HG02885 (cell line): ENCODE results near the gene RASGRP2.

Experiments used
- ATAC-seq: cut with Tn5 transposase; IDR thresholded peaks from one replicate; pipeline ENCODE4 v1.9.1; 2021; ENCODE audit warnings: mild to moderate bottlenecking; ENCODE audit not compliant: unreplicated experiment, poor library complexity

RASGRP2 gene

DNA sequence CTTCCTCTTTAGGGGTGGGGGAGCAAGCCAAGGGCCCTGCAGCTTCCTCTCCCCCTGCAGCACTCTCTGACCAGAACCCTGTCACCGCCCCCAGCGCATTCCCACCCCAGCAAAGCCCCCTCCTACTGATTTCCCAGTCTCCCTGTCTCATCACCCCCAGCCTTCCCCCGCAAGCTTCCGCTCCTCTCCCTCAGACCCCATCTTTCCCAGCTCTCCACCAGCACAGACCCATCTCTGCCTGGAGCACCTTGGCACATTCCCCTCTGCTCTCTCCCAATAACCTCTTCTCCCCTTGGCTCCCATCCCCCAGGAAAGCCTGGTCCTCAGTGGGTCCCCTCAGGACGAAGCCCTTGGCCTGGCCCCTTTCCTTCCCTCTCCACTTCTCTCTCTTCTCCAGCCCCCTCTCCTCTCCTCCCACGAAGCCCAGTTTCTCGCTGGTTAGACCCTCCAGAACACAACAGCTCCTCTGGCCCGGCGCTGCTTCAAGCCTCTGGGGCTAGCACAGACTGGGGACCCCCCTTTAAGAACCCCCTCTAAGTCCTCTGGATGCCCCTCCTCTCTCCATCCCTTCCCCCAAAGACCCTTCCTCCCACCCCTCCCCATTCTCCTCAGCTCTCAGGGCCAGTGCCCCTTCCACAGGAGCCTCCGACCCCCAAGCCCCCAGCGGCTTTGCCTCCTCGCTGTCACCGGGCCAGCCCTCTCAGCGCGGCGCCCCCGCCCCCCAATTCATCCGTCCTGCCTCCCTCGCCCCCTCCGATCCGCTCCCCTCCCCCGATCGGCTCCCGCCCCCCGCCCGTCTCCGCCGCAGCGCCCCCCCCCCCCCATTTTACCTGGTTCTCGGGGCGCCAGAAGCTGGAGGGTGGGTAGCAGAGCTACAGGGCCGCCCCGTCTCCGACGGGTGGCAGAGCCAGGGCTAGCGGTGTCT lies 21.5 kb downstream of the RASGRP2 start:
- no peak for ATAC-seq

DNA sequence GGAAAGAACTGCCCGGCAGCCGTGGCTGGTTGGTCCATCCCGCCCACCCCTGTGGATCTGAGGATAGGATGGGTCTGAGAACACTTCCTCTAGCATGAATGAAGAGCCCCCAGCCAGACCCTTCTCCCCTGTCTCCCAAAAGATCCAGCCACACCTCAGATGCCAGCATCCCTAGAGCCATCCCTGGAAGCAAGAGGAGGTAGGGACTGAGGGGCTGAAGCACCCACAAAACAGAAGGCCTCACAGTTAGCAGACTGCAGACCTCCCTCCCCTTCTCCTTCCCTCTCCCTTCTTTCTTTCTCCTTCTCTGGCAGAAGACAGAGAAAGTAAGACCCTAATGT lies 22.6 kb downstream of the RASGRP2 start:
- no peak for ATAC-seq

DNA sequence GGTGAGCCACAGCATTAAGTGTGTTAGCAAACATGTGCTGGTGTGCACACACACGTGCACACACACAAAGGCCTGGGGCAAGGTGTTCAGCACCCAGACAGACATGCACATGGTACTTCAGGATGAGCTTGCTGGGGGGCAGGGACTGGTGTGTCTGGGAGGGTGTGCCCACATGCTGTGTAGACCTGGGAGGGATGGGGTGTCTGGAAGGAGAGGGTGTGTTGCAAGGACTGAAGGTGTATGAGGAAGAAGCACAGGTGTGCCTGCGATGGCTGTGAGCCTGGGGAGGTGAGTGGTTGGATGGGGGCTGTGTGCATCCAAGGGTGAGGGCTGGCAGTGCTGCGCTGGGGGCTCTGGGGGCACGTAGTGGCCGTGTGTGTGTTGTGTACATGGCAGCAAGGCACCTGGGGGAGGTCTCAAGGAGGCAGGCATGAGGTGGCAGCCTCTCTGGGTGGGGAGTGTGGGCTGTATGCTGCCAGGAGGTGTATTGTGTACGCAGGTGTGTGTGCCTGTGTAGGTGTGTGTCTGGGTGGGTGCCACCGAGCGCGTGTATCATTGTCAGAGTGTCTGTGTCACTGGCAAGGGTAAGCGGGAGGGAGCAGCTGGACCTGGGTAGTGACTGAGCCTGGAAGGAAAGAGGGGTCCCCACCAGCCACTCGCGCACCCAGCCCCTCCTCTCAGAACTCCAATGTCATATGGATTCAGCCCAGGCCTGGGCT lies 23.1 kb downstream of the RASGRP2 start:
- ATAC-seq: no peak

DNA sequence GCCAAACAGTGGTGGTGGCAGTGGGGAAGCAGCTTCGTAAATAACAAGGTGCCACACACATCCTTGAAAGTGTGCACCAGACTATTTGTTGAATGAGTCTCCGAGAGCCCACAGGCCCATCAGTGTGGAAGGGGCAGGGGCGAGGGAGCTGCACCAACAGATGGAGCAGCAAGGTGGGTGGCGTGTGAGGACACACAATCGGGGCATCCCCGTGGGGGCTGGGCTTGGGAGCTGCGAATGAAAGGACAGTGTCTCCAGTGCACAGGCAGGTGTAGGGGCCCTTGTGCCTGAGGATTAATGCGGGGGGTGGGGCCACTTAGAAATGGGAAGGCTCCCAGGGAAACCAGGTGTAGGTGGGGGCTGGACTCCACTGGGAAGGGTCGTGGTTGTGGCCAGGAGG lies 23.8 kb downstream of the RASGRP2 start:
- no peak for ATAC-seq

DNA sequence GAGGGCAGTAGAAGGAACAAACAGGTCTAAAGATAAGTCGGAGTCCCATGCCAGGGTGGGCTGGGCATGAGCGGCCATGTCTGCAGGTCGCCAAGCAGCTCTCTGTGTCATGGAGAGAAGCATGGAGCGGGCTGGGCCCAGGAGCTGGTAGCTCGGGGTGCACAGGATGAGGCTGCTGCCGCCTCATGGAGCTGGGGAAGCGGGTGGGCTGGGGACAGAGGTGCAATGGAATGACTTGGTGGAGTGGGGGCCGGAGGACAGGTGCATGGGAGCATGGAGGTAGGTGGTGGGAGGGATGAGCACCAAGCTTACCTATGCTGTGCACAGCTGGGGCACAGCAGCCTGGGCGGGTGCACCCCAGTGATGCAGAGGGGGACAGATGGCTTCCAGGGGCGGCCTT lies 24.5 kb downstream of the RASGRP2 start:
- ATAC-seq: no peak

DNA sequence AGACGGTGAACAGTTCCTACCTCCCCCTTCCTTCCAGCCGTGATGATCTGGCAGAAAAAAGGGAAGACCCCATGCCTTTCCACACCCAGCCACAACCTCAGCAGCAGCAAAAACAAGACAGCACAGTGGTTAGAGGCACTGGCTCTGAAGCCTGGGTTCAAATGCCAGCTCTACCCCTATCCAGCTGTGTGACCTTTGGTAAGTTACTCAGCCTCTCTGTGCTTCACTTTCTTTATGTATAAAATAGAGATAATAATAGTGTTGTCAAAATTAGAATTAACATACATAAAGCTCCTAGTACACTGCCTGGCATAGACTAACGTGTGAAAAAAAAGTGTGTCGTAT lies 25.2 kb downstream of the RASGRP2 start:
- ATAC-seq: no peak

DNA sequence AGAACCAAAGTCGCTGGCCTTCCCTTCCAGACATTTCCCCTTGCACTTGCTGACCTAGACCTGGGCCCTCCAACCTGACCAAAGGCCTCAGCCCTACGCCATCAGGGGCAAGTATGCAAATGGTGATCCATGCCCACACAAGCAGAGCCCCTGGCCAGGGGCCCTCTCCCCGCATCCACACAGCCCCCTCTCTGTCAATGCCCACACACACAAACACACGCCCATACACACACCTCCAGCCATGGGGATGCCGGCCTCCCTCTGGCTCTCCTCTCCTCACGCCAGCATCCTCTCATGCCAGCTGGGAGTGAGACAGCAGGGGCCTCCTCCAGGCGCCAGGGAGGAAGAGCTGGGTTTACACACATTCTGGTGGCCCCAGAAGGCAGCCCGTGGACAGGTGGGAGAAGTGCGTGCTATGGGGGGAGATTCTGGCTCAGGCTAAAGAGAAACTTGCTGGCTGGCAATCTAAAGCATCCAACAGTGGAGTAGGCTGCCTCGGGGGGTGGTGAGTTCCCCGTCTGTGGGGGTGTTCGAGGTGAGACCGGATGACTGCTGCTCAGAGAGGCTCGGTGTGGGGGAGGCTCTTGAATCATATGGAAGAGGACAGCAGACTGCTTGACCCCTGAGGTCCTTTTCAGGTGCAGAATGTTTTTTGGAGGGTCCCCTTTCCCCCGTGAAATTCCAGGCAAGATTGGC lies 25.7 kb downstream of the RASGRP2 start:
- ATAC-seq: no peak

DNA sequence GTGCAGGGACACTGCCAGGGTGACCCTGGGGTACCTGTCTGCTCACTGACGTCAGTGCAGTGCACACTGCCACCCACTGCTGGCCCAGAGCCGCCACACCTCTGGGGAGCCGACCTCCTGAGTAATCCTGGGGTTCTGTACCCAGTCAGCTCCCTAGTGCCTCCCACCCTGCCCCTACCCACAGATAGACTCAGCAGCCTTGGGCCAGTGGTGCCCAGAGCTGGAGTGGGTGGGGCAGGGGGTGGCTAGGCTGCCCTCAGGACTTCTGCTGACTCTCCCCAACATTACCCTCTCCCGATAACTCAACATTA lies 26.7 kb downstream of the RASGRP2 start:
- no peak for ATAC-seq

DNA sequence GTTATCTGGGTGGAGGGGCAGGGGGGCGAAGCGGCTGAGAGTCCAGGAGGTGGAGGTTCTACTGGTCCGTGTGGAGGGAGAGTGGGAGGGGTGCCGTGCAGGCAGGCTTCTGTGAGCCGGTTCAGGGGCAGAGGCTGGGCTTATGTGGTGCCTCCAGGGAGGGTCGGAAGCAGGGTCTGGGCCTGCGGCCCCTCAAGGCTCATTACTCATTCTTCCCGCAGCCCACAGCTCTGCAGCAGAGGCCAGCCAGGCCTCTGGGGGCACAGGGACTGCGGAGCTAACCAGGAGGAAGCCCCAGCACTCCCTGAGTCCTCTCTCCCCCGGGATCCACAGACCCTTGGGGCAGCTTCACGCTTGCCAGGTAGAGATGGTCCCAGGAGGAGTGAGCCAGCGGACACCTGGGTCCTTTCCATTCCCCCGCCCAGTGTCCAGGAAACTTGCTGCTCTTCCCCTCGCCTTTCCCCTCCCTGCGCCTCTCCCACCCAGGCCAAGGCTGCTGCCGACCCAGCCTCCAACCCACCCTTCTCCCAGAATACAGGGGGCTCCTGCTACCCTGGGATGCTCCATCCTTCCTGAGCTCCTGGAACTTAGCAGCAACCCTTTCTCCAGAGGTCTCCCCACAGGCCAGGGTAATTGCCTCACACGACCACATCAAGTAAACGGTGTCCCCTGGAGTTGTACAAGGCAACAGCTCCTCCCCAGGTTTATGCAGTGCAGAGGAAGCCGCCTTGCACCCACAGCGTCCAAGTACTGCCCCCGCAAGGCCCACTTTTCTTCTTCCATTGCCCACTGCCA lies 27.3 kb downstream of the RASGRP2 start:
- ATAC-seq: no peak

DNA sequence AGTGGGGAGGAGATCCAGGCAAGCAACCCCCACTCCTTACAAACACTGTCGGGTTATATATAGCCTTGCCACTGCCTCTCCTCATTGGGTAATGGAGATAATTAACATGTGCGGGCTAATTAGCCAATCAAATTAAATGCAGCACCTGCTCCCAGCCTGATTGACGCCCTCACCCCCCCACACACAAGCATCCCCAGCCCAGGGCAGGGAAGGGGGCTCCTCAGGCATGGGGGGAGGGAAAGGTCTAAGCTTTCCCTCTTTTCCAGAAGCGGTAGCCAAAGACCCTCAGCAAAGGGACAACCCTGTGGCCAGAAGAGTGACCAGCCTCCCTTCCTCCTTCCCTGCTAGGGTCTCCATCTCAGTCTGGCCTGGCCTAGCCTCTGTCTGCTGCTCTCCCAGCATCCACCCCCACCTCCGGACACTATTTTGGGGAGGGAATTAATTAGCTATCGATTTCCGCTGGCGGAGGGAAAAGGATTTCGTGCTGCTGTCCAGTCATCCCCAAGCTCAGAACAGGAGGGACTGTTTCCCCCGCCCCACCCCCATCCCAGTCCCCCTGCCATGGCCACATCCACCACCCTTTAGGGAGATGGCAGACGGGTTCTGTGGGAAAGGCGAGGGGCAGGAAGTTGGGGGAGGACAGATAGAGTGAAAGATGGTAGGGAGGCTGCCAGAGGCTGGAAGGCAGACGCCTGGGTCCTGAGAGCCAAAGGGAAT lies 28.0 kb downstream of the RASGRP2 start:
- no peak for ATAC-seq

DNA sequence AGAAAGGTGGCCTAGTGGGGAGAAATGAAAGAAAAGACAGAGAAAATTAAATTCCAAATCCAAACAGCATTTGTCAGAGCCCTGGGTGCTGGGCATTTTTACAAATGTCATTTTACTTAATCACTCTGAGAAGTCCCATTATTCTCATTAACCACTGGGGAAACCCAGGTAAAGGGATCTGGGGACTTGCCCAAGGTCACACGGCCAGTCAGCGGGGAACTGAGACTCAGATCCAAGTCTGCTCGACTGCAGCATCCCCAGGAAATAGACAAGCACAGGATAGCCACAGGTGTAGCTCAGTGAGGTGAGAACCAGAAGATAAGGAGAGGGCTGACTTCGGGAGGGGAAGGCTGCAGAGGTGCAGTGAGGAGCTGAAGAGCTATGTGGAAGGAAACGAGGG lies 28.8 kb downstream of the RASGRP2 start:
- no peak for ATAC-seq

DNA sequence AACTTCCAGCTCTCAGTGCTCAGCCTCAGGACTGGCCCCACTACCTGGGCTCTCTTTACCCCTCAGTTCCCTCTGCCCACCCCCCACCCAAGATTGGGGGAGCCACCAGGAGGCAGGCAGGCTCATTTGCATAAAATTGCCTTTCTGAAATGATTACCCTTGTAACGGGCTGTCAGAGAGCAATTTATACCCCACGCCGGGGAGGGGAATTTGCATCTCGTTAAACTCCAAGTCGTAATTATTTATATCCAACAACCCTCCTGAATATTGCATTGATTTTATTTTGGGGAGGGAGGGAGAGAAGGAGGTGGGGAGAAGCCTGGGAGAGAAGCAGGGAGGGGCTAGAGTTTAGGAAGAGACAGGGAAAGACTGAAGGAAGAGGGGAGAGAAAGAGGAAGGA lies 29.3 kb downstream of the RASGRP2 start:
- ATAC-seq: no peak

DNA sequence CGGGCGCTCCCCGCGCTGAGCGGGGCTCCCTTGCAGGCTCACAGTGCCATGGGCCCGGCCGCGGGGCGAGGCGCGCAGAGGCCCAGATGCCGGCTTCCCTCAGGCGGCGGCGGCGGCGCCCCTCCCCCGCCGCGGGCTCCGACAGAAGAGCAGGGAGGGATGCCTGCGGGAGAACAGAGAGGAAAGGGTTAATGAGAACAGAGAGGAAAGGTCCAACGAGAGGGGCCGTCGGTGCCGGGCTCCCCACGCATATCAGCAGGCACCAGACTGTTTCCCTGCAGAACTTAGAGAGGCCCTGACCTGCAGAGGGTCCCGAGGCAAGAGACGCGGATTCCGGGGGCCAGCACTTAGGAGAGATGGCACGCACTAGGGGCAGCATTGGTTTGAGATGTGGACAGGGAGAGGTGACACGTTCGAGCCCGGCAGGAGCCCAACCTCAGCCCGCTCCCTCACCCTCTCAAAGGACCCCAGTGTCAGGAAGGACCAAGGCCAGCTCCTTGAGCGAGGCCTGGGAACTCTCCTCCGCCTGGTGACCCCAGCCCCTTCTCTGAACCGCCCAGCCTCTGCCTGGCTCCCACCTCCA lies 30.1 kb downstream of the RASGRP2 start:
- no peak for ATAC-seq

DNA sequence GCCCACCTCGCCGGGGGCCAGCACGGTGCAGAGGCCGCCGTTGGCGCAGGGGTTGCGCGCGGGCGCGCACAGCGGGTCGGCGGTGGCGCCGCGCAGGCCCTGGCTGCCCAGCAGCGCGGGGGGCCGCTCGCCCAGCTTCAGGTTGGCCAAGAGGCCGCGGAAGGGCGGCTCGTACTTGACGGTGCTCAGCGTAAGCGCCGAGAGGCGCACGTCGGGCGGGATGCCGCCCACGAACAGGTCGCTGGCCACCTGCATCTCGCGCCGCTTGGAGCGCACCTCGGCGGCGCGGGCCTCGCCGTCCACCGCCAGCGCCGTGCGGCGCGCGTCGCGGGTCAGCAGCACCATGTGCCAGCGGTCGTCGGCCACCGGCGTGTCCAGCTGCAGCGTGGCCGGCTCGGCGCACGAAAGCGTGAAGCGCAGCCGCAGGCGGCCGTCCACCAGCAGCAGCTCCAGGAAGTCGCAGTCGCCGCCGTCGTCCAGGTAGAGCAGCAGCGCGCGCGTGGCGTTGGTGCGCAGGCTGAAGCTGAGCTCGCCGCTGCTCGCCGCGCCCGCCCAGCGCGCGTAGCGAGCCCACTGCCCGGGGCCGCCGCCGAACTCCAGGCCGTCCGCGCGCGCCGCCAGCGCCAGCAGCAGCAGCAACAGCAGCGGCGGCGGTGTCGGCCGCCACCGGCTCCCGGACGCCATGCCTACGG lies 30.8 kb downstream of the RASGRP2 start:
- no peak for ATAC-seq

DNA sequence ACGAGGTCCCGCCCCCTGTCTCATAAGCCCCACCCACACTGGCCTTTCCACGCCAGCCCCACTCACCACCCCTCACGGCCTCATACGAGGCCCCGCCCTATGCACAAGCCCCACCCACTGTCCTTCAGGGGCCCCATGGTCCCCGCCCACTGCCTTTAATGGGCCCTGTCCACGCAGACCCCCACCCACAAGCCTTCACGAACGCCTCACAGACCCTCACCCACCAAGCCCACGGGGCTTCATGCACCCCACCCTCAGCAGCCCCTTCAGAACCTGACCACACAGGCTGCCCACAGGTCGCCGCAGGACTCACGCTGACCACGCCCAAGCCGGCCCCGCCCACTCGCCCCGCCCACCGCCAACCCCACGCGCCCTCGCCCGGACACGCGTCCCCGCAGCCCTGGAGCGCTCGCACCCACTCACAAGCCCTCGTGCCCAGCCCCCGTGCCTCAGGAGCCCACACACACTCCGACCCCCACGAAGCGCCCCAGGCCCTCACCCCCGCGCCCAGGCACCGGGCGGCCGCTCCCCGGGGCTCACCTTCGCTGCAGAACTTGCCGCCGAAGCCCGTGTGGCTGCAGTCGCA lies 31.4 kb downstream of the RASGRP2 start:
- ATAC-seq: no peak

DNA sequence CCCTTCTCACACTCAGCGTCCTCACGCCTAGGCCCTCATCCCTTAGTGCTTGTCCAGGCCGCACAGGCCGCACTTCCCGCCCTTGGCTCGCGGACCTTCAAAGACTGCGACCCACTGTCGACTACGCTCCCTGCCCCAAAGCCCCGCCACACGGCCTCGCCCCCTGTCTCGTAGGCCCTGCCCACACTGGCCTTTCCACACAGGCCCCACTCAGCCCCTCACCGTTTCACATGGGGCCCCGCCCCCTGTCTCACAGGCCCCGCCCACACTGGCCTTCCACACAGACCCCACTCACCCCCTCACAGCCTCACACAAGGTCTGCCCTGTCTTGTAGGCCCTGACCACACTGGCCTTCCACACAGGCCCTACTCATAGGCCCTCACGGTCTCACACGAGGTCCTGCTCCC lies 32.0 kb downstream of the RASGRP2 start:
- ATAC-seq: no peak

DNA sequence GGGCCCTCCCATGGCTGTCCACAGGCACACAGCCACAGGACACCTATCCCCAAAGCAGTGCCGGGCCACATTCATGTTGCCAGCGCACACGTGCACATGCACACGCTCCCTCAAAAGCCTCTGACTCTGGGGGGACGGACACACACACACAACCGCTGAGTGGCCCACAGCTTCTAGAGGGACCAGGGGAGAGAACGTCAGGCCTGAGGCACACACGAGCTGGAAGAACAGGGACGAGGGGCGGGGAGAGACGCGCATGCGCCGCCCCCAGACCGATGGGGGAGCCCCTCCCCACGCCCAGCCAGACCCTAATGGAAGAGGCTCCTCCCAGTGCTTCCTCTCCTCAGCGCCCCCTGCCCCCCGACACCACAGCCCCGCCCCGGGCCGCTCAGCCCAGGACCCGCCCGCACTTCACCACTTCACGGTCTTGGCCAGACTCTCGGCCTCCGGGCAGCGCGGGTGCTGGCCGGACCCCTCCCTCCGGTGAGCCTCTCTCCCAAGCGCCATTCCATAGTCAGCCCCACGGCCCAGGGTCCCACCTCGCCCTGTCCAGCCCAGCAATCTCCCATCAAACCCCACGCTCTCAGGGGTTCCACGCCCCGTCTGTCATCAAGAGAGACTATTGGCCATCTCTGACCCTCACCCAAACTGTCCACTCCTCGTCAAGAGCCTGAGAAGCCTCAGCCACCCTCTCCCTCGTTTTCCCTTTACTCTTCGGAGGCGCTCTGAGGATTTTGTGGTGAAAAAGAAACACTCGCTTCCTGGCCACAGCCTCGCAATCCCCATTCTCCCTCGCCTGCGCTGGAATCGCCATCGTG lies 32.6 kb downstream of the RASGRP2 start:
- no peak for ATAC-seq
